ENCODE results near the gene PLEKHH1.

DNA sequence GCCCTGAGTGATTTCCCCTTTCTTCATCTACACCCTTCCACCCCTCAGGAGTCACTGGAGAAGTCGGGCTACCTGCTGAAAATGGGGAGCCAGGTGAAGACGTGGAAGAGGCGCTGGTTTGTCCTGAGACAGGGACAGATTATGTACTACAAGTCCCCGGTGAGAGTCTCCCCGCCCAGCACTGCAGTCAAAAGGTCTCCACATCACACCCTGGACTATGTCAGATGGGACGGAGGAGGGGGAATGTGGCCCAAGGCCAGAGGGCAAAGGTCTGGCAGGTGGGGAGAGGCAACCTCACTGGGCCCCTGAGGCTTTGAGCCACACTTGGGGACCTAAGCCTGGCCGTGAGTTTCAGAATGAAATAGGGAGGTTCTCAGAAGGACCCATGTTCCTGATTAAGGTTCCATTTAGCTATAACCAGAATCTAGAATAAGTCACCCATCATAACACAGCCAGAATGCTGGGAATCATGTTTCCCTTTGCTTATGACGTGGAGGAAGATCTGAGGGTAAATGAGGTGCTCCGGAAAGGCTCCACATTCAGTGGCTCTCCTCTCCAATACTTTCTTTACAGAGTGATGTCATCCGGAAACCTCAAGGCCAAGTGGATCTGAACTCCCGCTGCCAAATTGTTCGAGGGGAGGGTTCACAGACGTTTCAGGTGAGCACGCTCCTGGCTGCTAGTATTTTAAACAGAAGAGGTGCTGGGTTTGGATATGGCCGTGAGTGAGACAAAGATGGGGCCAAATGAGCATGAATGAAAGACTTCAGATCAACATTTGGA is 40.3 kb downstream of the PLEKHH1 start:
- TF ChIP-seq, protein P1, sequence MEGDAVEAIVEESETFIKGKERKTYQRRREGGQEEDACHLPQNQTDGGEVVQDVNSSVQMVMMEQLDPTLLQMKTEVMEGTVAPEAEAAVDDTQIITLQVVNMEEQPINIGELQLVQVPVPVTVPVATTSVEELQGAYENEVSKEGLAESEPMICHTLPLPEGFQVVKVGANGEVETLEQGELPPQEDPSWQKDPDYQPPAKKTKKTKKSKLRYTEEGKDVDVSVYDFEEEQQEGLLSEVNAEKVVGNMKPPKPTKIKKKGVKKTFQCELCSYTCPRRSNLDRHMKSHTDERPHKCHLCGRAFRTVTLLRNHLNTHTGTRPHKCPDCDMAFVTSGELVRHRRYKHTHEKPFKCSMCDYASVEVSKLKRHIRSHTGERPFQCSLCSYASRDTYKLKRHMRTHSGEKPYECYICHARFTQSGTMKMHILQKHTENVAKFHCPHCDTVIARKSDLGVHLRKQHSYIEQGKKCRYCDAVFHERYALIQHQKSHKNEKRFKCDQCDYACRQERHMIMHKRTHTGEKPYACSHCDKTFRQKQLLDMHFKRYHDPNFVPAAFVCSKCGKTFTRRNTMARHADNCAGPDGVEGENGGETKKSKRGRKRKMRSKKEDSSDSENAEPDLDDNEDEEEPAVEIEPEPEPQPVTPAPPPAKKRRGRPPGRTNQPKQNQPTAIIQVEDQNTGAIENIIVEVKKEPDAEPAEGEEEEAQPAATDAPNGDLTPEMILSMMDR (conservative IDR thresholded peaks at IDR 0.05 in 1 of 2, IDR thresholded peaks at IDR 0.05 in 1 of 2; ENCODE audit: extremely low read depth in 1 of 2, insufficient read depth in 1 of 2, low read depth in 1 of 2, low read length in 2 of 2) = no peak
- no peak for TF ChIP-seq EZH2 (IDR thresholded peaks at IDR 0.05; ENCODE audit: borderline replicate concordance, low read length)

All from mammary epithelial cell (primary cell).